Ishikawa (cell line): ENCODE data around the gene ACVR2A.

Source experiments
- CEBPB ChIP-seq: IDR thresholded peaks from 2 replicates; pipeline ENCODE4 v1.6.1; 2012
- CREB1 ChIP-seq: IDR thresholded peaks from 2 replicates; pipeline ENCODE4 v1.6.1; 2012; ENCODE audit warnings: low read depth
- EGR1 ChIP-seq: IDR thresholded peaks from 2 replicates; pipeline ENCODE4 v1.6.1; 2012
- EP300 ChIP-seq: IDR thresholded peaks from 2 replicates; pipeline ENCODE4 v1.6.1; 2012; ENCODE audit warnings: borderline replicate concordance
- FOXM1 ChIP-seq: IDR thresholded peaks from 2 replicates; pipeline ENCODE4 v1.6.1; 2012; ENCODE audit warnings: low read depth, borderline replicate concordance
- NFIC ChIP-seq: IDR thresholded peaks from 2 replicates; pipeline ENCODE4 v1.6.1; 2012
- RAD21 ChIP-seq: IDR thresholded peaks from 2 replicates; pipeline ENCODE4 v1.6.1; 2012; ENCODE audit warnings: low read depth
- TCF12 ChIP-seq: IDR thresholded peaks from 2 replicates; pipeline ENCODE4 v1.6.1; 2012; ENCODE audit warnings: low read depth
- TEAD4 ChIP-seq: IDR thresholded peaks from 2 replicates; pipeline ENCODE4 v1.6.1; 2012
- YY1 ChIP-seq: IDR thresholded peaks from 2 replicates; pipeline ENCODE4 v1.6.1; 2012; ENCODE audit warnings: low read depth
- ZBTB7A ChIP-seq: IDR thresholded peaks from 2 replicates; pipeline ENCODE4 v1.6.1; 2012; ENCODE audit warnings: low read depth
- TF ChIP-seq, protein P1 (sequence below): IDR thresholded peaks from 2 replicates; pipeline ENCODE4 v1.6.1; 2012; ENCODE audit warnings: low read depth, mild to moderate bottlenecking
- TF ChIP-seq, protein P2 (sequence below): IDR thresholded peaks from 2 replicates; pipeline ENCODE4 v1.6.1; 2012
- TF ChIP-seq, protein P3 (sequence below): IDR thresholded peaks from 2 replicates; pipeline ENCODE4 v1.6.1; 2012

DNA sequence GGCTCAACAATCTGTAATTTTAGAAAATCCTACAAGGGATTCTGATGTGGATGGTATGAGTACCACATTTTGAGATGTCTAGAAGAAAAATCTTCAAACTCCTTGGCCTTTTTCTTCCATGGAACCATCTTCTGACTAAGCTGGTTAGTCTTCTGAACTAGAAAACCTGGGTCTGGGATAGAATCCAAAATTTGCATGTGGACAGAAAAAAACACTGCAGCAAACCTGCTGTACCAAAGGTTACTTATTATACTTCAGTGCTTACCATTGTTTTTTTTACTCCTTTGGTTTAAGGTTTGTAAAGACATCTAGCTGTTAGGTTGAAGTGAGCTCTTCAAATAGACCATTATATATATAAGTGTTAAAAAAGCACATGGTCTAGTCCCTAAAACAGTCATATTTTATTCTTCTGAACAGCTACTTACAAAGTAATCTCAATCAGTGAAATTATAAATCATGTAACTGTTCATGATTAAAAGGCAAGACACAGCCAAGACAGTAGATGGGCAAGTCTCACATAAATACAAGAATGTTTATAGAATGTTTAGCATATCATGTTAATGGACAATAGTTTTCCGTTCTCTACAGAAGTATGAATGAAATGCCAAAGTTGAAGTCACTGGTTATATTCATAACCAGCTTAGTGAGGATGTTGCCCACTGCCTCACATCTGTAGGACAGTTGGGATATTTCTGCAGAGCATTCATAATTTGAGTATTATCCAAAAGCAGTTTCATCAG lies 90.2 kb downstream of the ACVR2A start:
- TF ChIP-seq EGR1, result no peak
- no peak for TF ChIP-seq EP300
- TF ChIP-seq, protein P1, sequence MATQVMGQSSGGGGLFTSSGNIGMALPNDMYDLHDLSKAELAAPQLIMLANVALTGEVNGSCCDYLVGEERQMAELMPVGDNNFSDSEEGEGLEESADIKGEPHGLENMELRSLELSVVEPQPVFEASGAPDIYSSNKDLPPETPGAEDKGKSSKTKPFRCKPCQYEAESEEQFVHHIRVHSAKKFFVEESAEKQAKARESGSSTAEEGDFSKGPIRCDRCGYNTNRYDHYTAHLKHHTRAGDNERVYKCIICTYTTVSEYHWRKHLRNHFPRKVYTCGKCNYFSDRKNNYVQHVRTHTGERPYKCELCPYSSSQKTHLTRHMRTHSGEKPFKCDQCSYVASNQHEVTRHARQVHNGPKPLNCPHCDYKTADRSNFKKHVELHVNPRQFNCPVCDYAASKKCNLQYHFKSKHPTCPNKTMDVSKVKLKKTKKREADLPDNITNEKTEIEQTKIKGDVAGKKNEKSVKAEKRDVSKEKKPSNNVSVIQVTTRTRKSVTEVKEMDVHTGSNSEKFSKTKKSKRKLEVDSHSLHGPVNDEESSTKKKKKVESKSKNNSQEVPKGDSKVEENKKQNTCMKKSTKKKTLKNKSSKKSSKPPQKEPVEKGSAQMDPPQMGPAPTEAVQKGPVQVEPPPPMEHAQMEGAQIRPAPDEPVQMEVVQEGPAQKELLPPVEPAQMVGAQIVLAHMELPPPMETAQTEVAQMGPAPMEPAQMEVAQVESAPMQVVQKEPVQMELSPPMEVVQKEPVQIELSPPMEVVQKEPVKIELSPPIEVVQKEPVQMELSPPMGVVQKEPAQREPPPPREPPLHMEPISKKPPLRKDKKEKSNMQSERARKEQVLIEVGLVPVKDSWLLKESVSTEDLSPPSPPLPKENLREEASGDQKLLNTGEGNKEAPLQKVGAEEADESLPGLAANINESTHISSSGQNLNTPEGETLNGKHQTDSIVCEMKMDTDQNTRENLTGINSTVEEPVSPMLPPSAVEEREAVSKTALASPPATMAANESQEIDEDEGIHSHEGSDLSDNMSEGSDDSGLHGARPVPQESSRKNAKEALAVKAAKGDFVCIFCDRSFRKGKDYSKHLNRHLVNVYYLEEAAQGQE, result no peak
- TF ChIP-seq YY1, result no peak
- TF ChIP-seq TEAD4, result no peak
- TF ChIP-seq RAD21, result no peak
- TF ChIP-seq, protein P2, sequence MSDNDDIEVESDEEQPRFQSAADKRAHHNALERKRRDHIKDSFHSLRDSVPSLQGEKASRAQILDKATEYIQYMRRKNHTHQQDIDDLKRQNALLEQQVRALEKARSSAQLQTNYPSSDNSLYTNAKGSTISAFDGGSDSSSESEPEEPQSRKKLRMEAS, result no peak
- TF ChIP-seq FOXM1, result no peak
- no peak for TF ChIP-seq TCF12
- no peak for TF ChIP-seq CEBPB
- TF ChIP-seq NFIC, result no peak
- no peak for TF ChIP-seq CREB1
- TF ChIP-seq, protein P3, sequence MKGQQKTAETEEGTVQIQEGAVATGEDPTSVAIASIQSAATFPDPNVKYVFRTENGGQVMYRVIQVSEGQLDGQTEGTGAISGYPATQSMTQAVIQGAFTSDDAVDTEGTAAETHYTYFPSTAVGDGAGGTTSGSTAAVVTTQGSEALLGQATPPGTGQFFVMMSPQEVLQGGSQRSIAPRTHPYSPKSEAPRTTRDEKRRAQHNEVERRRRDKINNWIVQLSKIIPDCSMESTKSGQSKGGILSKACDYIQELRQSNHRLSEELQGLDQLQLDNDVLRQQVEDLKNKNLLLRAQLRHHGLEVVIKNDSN, result no peak
- TF ChIP-seq ZBTB7A, result no peak
